ENCODE results near the gene PRKAG3.

PRKAG3 gene

DNA sequence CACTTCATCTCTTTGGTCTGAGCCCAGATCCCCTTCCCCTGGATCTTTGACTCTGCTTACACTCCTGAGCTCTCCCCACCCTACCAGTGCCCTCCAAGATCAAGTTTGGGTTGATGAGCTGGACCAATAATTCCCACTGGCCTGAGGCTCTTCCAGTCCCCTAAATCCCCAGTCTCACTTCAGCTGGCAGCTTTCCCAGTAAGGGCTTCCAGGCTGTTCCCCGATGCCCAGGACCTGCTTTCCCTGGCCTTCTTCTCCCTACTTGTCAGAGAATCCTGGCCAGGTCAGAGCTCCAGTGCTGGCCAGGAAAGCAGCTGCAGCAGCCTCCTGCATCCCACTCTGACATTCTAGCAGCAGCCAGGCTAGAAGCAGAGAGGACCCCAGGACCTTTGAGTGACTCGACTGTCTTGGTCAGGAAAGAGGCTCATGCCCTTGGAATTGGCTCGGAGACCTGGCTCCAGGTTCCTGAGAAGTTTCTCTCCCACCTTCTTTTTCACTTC, 31.5 kb upstream of the PRKAG3 start:
- no peak overlapping the region for H3K4me3 ChIP-seq (replicated peaks; ENCODE audit: insufficient read depth, low read length)
- TF ChIP-seq GABPA (IDR thresholded peaks at IDR 0.05; ENCODE audit: low read depth) (no peak), POLR2AphosphoS5 (IDR thresholded peaks at IDR 0.05; ENCODE audit: low read depth) (no peak), SPI1 (IDR thresholded peaks at IDR 0.05; ENCODE audit: borderline replicate concordance, low read depth) (no peak)
- TF ChIP-seq, protein P1, sequence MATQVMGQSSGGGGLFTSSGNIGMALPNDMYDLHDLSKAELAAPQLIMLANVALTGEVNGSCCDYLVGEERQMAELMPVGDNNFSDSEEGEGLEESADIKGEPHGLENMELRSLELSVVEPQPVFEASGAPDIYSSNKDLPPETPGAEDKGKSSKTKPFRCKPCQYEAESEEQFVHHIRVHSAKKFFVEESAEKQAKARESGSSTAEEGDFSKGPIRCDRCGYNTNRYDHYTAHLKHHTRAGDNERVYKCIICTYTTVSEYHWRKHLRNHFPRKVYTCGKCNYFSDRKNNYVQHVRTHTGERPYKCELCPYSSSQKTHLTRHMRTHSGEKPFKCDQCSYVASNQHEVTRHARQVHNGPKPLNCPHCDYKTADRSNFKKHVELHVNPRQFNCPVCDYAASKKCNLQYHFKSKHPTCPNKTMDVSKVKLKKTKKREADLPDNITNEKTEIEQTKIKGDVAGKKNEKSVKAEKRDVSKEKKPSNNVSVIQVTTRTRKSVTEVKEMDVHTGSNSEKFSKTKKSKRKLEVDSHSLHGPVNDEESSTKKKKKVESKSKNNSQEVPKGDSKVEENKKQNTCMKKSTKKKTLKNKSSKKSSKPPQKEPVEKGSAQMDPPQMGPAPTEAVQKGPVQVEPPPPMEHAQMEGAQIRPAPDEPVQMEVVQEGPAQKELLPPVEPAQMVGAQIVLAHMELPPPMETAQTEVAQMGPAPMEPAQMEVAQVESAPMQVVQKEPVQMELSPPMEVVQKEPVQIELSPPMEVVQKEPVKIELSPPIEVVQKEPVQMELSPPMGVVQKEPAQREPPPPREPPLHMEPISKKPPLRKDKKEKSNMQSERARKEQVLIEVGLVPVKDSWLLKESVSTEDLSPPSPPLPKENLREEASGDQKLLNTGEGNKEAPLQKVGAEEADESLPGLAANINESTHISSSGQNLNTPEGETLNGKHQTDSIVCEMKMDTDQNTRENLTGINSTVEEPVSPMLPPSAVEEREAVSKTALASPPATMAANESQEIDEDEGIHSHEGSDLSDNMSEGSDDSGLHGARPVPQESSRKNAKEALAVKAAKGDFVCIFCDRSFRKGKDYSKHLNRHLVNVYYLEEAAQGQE (IDR thresholded peaks at IDR 0.05; ENCODE audit: insufficient replicate concordance, low read depth), result no peak
- TF ChIP-seq, protein P2, sequence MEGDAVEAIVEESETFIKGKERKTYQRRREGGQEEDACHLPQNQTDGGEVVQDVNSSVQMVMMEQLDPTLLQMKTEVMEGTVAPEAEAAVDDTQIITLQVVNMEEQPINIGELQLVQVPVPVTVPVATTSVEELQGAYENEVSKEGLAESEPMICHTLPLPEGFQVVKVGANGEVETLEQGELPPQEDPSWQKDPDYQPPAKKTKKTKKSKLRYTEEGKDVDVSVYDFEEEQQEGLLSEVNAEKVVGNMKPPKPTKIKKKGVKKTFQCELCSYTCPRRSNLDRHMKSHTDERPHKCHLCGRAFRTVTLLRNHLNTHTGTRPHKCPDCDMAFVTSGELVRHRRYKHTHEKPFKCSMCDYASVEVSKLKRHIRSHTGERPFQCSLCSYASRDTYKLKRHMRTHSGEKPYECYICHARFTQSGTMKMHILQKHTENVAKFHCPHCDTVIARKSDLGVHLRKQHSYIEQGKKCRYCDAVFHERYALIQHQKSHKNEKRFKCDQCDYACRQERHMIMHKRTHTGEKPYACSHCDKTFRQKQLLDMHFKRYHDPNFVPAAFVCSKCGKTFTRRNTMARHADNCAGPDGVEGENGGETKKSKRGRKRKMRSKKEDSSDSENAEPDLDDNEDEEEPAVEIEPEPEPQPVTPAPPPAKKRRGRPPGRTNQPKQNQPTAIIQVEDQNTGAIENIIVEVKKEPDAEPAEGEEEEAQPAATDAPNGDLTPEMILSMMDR (IDR thresholded peaks at IDR 0.05; ENCODE audit: insufficient read depth, low read length), result no peak
- H3K27me3 ChIP-seq (ENCODE audit: insufficient read depth, poor library complexity, severe bottlenecking), result peaks cover 43% of the 10 kb centered on the region
- DNase-seq (ENCODE audit: low read depth in 1 of 2, low spot score in 1 of 2), result no peak
- no peak overlapping the region for H3K27ac ChIP-seq (replicated peaks)

DNA sequence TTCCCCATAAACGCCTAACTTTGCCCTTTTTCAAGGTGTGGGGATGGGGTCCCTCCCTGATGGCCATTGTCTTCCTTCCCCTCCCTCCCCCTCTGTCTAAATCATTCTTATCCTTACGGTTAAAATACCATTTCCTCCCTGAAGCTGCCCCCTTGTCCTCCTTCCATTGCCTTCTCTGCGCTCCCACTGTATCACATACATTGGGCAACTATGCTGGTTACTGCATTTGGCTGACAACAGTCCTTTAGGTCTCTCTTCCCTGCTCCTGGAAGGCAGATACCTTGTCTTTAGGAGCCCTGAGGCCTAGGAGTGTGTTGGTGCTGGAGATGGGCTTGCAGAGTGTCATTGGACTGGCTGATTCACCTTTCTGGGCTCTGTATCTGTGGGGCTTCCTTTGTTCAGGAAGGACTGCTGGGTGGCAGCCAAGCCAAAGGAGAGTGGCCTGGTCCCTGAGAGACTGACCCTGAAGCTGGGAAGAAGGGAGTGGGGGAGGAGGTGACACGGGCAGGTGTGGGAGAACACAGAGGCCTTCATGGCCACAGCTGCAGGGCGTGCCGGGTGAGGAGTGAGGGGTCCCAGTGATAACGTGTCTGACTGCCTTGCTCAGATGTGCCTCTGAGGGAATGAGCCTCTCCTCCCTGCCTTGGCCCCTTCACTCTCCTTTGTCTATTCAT, 30.2 kb upstream of the PRKAG3 start:
- Histone ChIP-seq H3K27me3 (ENCODE audit: insufficient read depth, poor library complexity, severe bottlenecking) (peaks cover 52% of the 10 kb centered on the region), H3K27ac (replicated peaks) (no peak overlapping the region), H3K4me3 (replicated peaks; ENCODE audit: insufficient read depth, low read length) (no peak overlapping the region)
- TF ChIP-seq POLR2AphosphoS5 (IDR thresholded peaks at IDR 0.05; ENCODE audit: low read depth) (no peak), GABPA (IDR thresholded peaks at IDR 0.05; ENCODE audit: low read depth) (no peak), SPI1 (IDR thresholded peaks at IDR 0.05; ENCODE audit: borderline replicate concordance, low read depth) (no peak)
- TF ChIP-seq, protein P2 (IDR thresholded peaks at IDR 0.05; ENCODE audit: insufficient read depth, low read length), result no peak
- TF ChIP-seq, protein P1 (IDR thresholded peaks at IDR 0.05; ENCODE audit: insufficient replicate concordance, low read depth), result no peak
- no peak for DNase-seq (ENCODE audit: low read depth in 1 of 2, low spot score in 1 of 2)

DNA sequence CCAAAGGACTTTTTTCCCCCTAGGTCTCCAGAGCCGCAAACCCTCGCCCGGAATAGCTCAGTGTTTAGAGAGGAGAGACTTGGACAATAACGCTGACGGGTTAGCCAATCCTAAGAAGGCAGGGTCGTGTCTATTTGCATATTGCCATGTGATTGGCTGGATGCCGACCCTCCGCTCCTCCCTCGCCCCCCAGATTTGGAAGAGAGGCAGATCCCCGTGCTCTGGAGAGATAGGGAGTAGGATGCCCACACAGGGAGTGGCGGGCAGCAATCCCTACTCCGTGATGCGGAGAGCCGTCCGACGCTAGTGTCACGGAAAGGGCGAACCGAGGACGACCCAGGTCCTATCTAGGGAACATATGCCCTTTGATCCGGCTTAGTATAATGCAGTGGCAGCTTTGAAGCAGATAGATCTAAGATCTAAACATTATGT, 29.4 kb upstream of the PRKAG3 start:
- DNase-seq (ENCODE audit: low read depth in 1 of 2, low spot score in 1 of 2), result no peak

More for the DNA sequence above, 29.4 kb upstream of the PRKAG3 start:
- TF ChIP-seq SPI1 (IDR thresholded peaks at IDR 0.05; ENCODE audit: borderline replicate concordance, low read depth) (no peak), POLR2AphosphoS5 (IDR thresholded peaks at IDR 0.05; ENCODE audit: low read depth) (no peak), GABPA (IDR thresholded peaks at IDR 0.05; ENCODE audit: low read depth) (no peak)
- TF ChIP-seq, protein P1 (IDR thresholded peaks at IDR 0.05; ENCODE audit: insufficient replicate concordance, low read depth), result no peak
- TF ChIP-seq, protein P2 (IDR thresholded peaks at IDR 0.05; ENCODE audit: insufficient read depth, low read length), result no peak
- Histone ChIP-seq H3K4me3 (replicated peaks; ENCODE audit: insufficient read depth, low read length) (no peak overlapping the region), H3K27me3 (ENCODE audit: insufficient read depth, poor library complexity, severe bottlenecking) (peaks cover 59% of the 10 kb centered on the region), H3K27ac (replicated peaks) (no peak overlapping the region)
